Hepatocyte (in vitro differentiated cells): ENCODE data around the gene BRINP3. TPM values are rescaled to one million over a fixed set of nuclear protein-coding genes. Genes with fewer than 3 reads are reported as not detected.

Source experiments
- DNase-seq: peaks from one replicate; pipeline ENCODE4 v3.0.0-alpha.2; 2016; ENCODE audit warnings: low spot score
- H2AFZ ChIP-seq: fragments of 200-600 bp; sonication (generic); 2 replicates; pipeline ENCODE4 v1.6.0; 2016; ENCODE audit warnings: antibody characterized with exemption, mild to moderate bottlenecking
- H3K27ac ChIP-seq: fragments of 200-600 bp; sonication (generic); 2 replicates; pipeline ENCODE4 v1.5.1; 2016; ENCODE audit warnings: mild to moderate bottlenecking
- H3K27me3 ChIP-seq: fragments of 200-600 bp; sonication (generic); 2 replicates; pipeline ENCODE4 v1.6.1; 2016
- H3K36me3 ChIP-seq: fragments of 200-600 bp; sonication (generic); replicated peaks from 2 replicates; pipeline ENCODE4 v1.5.1; 2016; ENCODE audit warnings: low read depth; ENCODE audit not compliant: insufficient read depth
- H3K4me1 ChIP-seq: fragments of 200-600 bp; sonication (generic); 2 replicates; pipeline ENCODE4 v1.5.1; 2016; ENCODE audit warnings: mild to moderate bottlenecking, moderate library complexity; ENCODE audit not compliant: insufficient read depth
- H3K4me2 ChIP-seq: fragments of 200-600 bp; sonication (generic); 2 replicates; pipeline ENCODE4 v1.6.0; 2016
- H3K4me3 ChIP-seq: fragments of 200-600 bp; sonication (generic); 2 replicates; pipeline ENCODE4 v1.5.1; 2016; ENCODE audit warnings: mild to moderate bottlenecking
- H3K79me2 ChIP-seq: fragments of 200-600 bp; sonication (generic); 2 replicates; pipeline ENCODE4 v1.6.0; 2017; ENCODE audit warnings: mild to moderate bottlenecking
- H3K9me2 ChIP-seq: fragments of 200-600 bp; sonication (generic); replicated peaks from 2 replicates; pipeline ENCODE4 v1.6.0; 2017; ENCODE audit warnings: mild to moderate bottlenecking; ENCODE audit not compliant: insufficient read depth
- H3K9me3 ChIP-seq: fragments of 200-600 bp; sonication (generic); 2 replicates; pipeline ENCODE4 v1.5.1; 2016; ENCODE audit warnings: low read depth, mild to moderate bottlenecking
- H4K20me1 ChIP-seq: fragments of 200-600 bp; sonication (generic); 2 replicates; pipeline ENCODE4 v1.6.0; 2016; ENCODE audit warnings: mild to moderate bottlenecking; ENCODE audit not compliant: insufficient read depth, poor library complexity, severe bottlenecking
- CTCF ChIP-seq: fragments of 200-600 bp; sonication (generic); IDR thresholded peaks from 2 replicates; pipeline ENCODE4 v1.5.1; 2016; ENCODE audit warnings: antibody characterized with exemption, mild to moderate bottlenecking; ENCODE audit not compliant: poor library complexity
- EZH2 ChIP-seq: fragments of 200-600 bp; sonication (generic); IDR thresholded peaks from 2 replicates; pipeline ENCODE4 v1.6.1; 2016; ENCODE audit warnings: antibody characterized with exemption, mild to moderate bottlenecking, borderline replicate concordance
- EZH2phosphoT487 ChIP-seq: fragments of 200-600 bp; sonication (generic); IDR thresholded peaks from one replicate; pipeline ENCODE4 v1.6.1; 2018; ENCODE audit warnings: antibody characterized with exemption, mild to moderate bottlenecking, low read depth, moderate library complexity; ENCODE audit not compliant: unreplicated experiment, severe bottlenecking
- WGBS: methylation state at CpG from one replicate; pipeline ENCODE4 v1.1.6; 2016; ENCODE audit warnings: low lambda C conversion rate; ENCODE audit errors: missing lambda C conversion rate; 5-methylcytosine and 5-hydroxymethylcytosine counted together
- polyA plus RNA-seq: library from polyadenylated mRNA; unstranded; fragments of >200 nt; fragmentation: Nextera tagmentation; extraction: Ambion mirVana; gene quantifications from 2 replicates; pipeline ENCODE4 v1.2.1, GENCODE V29; 2016
- total RNA-seq: library from RNA; depleted of rRNA; stranded (reverse); fragments of >200 nt; gene quantifications from 2 replicates; pipeline ENCODE4 v1.2.3, GENCODE V29; 2014

BRINP3 gene
- total and polyA plus RNA-seq, 2 experiments from 2014 or later = 15.3 to 37.9 TPM

GRCh38 chr1:190478149-190479049 is 735 bp upstream of the BRINP3 start:
- TF ChIP-seq CTCF (peak; percentile 11), EZH2phosphoT487 (no peak)
- H3K4me3 ChIP-seq = peak overlapping the region; percentile 69
- no peaks in the 10 kb centered on the region for H3K4me1 ChIP-seq
- peaks cover 26% of the 10 kb centered on the region for H3K27me3 ChIP-seq
- H3K9me2 ChIP-seq = no peaks in the 10 kb centered on the region
- no peaks in the 10 kb centered on the region for H4K20me1 ChIP-seq
- no peaks in the 10 kb centered on the region for H3K36me3 ChIP-seq
- H2AFZ ChIP-seq = peak overlapping the region; percentile 75
- peak overlapping the region; percentile 75 for H3K27ac ChIP-seq
- H3K79me2 ChIP-seq = peaks cover 8% of the 10 kb centered on the region
- WGBS = under 1% methylated on average over 39 of the region's 42 CpGs
- H3K4me2 ChIP-seq = peak overlapping the region; percentile 84
- DNase-seq = peak; percentile 46
- no peaks in the 10 kb centered on the region for H3K9me3 ChIP-seq

- Histone ChIP-seq H3K36me3 (no peaks in the 10 kb centered on the region), H3K27ac (peak overlapping the region; percentile 75), H3K4me1 (no peaks in the 10 kb centered on the region), H3K4me2 (peak overlapping the region; percentile 84), H2AFZ (no peak overlapping the region), H3K79me2 (peaks cover 11% of the 10 kb centered on the region), H3K27me3 (peaks cover 26% of the 10 kb centered on the region), H3K9me3 (no peaks in the 10 kb centered on the region), H3K4me3 (peak overlapping the region; percentile 28), H4K20me1 (no peaks in the 10 kb centered on the region), H3K9me2 (no peaks in the 10 kb centered on the region)
- 34% methylated on average over 5 of the region's 5 CpGs for WGBS
- no peak for DNase-seq
- TF ChIP-seq EZH2 (no peak), EZH2phosphoT487 (no peak), CTCF (no peak)
Measured at GRCh38 chr1:190476806-190477205, 858 bp downstream of the BRINP3 start.

GRCh38 chr1:190476321-190476720 is 1.3 kb downstream of the BRINP3 start:
- WGBS = 15% methylated on average over 5 of the region's 5 CpGs
- TF ChIP-seq EZH2 (no peak), EZH2phosphoT487 (no peak)
- H3K27ac ChIP-seq = peak overlapping the region; percentile 75
- H3K27me3 ChIP-seq = peaks cover 26% of the 10 kb centered on the region
- DNase-seq = no peak
- H3K4me3 ChIP-seq = peak overlapping the region; percentile 28
- no peaks in the 10 kb centered on the region for H3K36me3 ChIP-seq
- H3K9me3 ChIP-seq = no peaks in the 10 kb centered on the region
- peak overlapping the region; percentile 84 for H3K4me2 ChIP-seq
- H3K4me1 ChIP-seq = no peaks in the 10 kb centered on the region
- peaks cover 14% of the 10 kb centered on the region for H3K79me2 ChIP-seq
- H3K9me2 ChIP-seq = no peaks in the 10 kb centered on the region
- H2AFZ ChIP-seq = no peak overlapping the region
- H4K20me1 ChIP-seq = no peaks in the 10 kb centered on the region

GRCh38 chr1:190475421-190476141 is 2.1 kb downstream of the BRINP3 start:
- H3K79me2 ChIP-seq = peaks cover 18% of the 10 kb centered on the region
- 1% methylated on average over 27 of the region's 27 CpGs for WGBS
- no peaks in the 10 kb centered on the region for H4K20me1 ChIP-seq
- peak; percentile 43 for DNase-seq
- H3K27ac ChIP-seq = peak overlapping the region; percentile 75
- no peak for TF ChIP-seq EZH2phosphoT487
- TF ChIP-seq EZH2 = peak; percentile 48
- H3K4me2 ChIP-seq = peak overlapping the region; percentile 84
- peaks cover 26% of the 10 kb centered on the region for H3K27me3 ChIP-seq
- H3K9me3 ChIP-seq = no peaks in the 10 kb centered on the region
- peak overlapping the region; percentile 28 for H3K4me3 ChIP-seq
- H2AFZ ChIP-seq = peak overlapping the region; percentile 30
- H3K9me2 ChIP-seq = no peaks in the 10 kb centered on the region
- no peaks in the 10 kb centered on the region for H3K36me3 ChIP-seq
- no peaks in the 10 kb centered on the region for H3K4me1 ChIP-seq
